CD4-positive, CD25-positive, alpha-beta regulatory T cell (primary cell): Measurements from ENCODE around the gene UBAP2. TPM values are rescaled to one million over a fixed set of nuclear protein-coding genes. Genes with fewer than 3 reads are reported as not detected.
A peak's percentile ranks its signal among the peaks of the same experiment; 100 is the strongest.

Experiments
- ATAC-seq, 2 donors: fragments of 150-1000 bp; cut with Tn5 transposase; one replicate each; pipeline ENCODE4 v1.10.0; 2021; ENCODE audit warnings: low read depth in 2 of 2, moderate number of reproducible peaks in 2 of 2, moderate library complexity in 1 of 2
- DNase-seq, 3 donors: peaks; one replicate each; pipeline versions ENCODE4 v3.0.0 to v3.0.0-alpha.2; 2012 to 2022; ENCODE audit warnings: mixed read lengths in 1 of 3
- H3K27ac ChIP-seq: one replicate; pipeline ENCODE4 v1.7.0; 2013; ENCODE audit warnings: mild to moderate bottlenecking, low read length; ENCODE audit not compliant: insufficient read depth, poor library complexity, severe bottlenecking
- H3K27me3 ChIP-seq: one replicate; pipeline ENCODE4 v1.7.0; 2013; ENCODE audit warnings: low read length; ENCODE audit not compliant: control insufficient read depth, insufficient read depth
- H3K36me3 ChIP-seq: one replicate; pipeline ENCODE4 v1.7.0; 2013; ENCODE audit warnings: mild to moderate bottlenecking, low read length, moderate library complexity; ENCODE audit not compliant: control insufficient read depth, insufficient read depth
- H3K4me1 ChIP-seq: 2 replicates; pipeline ENCODE4 v1.7.0; 2013; ENCODE audit warnings: mild to moderate bottlenecking, low read length; ENCODE audit not compliant: insufficient read depth, control insufficient read depth, poor library complexity, severe bottlenecking
- H3K4me3 ChIP-seq: one replicate; pipeline ENCODE4 v1.7.0; 2013; ENCODE audit warnings: low read depth, mild to moderate bottlenecking, low read length, moderate library complexity
- H3K9me3 ChIP-seq, 2 experiments: 1 replicate in 1 of 2; 2 replicates in 1 of 2; pipeline ENCODE4 v1.7.0; 2013; ENCODE audit warnings: low read length in 2 of 2, mild to moderate bottlenecking in 1 of 2, moderate library complexity in 1 of 2; ENCODE audit not compliant: control insufficient read depth in 2 of 2
- H3K27ac Mint-ChIP-seq, 3 donors: one replicate each; pipeline ENCODE4 v1.8.0; 2020 to 2022; ENCODE audit warnings: mild to moderate bottlenecking in 3 of 3, mixed read lengths in 3 of 3, moderate library complexity in 2 of 3
- H3K27me3 Mint-ChIP-seq: one replicate; pipeline ENCODE4 v1.8.0; 2022; ENCODE audit warnings: mild to moderate bottlenecking, mixed read lengths
- H3K36me3 Mint-ChIP-seq: one replicate; pipeline ENCODE4 v1.8.0; 2020; ENCODE audit warnings: mixed read lengths
- H3K4me1 Mint-ChIP-seq, 4 donors: one replicate each; pipeline ENCODE4 v1.8.0; 2020 to 2022; ENCODE audit warnings: mixed read lengths in 4 of 4, mild to moderate bottlenecking in 1 of 4
- H3K4me3 Mint-ChIP-seq, 4 donors: one replicate each; pipeline ENCODE4 v1.8.0; 2020 to 2022; ENCODE audit warnings: mild to moderate bottlenecking in 4 of 4, mixed read lengths in 4 of 4, moderate library complexity in 3 of 4
- H3K9me3 Mint-ChIP-seq, 7 donors: one replicate each; pipeline ENCODE4 v1.8.0; 2020 to 2022; ENCODE audit warnings: mixed read lengths in 7 of 7, mild to moderate bottlenecking in 3 of 7, moderate library complexity in 2 of 7
- polyA plus RNA-seq, 4 donors: library from polyadenylated mRNA; unstranded; fragments of 300-500 nt; fragmentation: Illumina TruSeq; gene quantifications; one replicate each; pipeline ENCODE4 v1.2.3, GENCODE V29; 2021
- total RNA-seq: library from RNA; stranded (reverse); gene quantifications from one replicate; pipeline ENCODE4 v1.2.3, GENCODE V29; 2022

Gene UBAP2
- total and polyA plus RNA-seq, 5 donors from 2014 or later, result 6.6 to 38.9 (median 9.4) TPM

GRCh38 chr9:34086864-34087263, 38.2 kb upstream of the UBAP2 start:
- Mint-ChIP-seq H3K27me3 (no peaks in the 10 kb centered on the region), H3K9me3 (no peaks in the 10 kb centered on the region), H3K36me3 (peaks cover 41% of the 10 kb centered on the region), H3K4me3 (no peak overlapping the region), H3K27ac (peak overlapping the region in 2 of 3 donors; percentile 53 to 83), H3K4me1 (peaks cover 0 to 10% (median under 1%) of the 10 kb centered on the region in 4 donors)
- H3K4me3 ChIP-seq, result no peak overlapping the region
- no peaks in the 10 kb centered on the region for H3K27me3 ChIP-seq
- H3K9me3 ChIP-seq, result no peaks in the 10 kb centered on the region
- ATAC-seq (no peak), DNase-seq (no peak)
- H3K4me1 ChIP-seq, result no peaks in the 10 kb centered on the region
- no peak overlapping the region for H3K27ac ChIP-seq
- H3K36me3 ChIP-seq, result peaks cover 56% of the 10 kb centered on the region

- Histone ChIP-seq H3K4me3 (no peak overlapping the region), H3K27ac (no peak overlapping the region), H3K9me3 (no peaks in the 10 kb centered on the region), H3K27me3 (no peaks in the 10 kb centered on the region), H3K4me1 (no peaks in the 10 kb centered on the region), H3K36me3 (peaks cover 48% of the 10 kb centered on the region)
- Mint-ChIP-seq H3K9me3 (no peaks in the 10 kb centered on the region), H3K4me1 (peaks cover 0 to 8% (median 0%) of the 10 kb centered on the region in 4 donors), H3K27ac (peak overlapping the region in 2 of 3 donors; percentile 28 to 52), H3K27me3 (no peaks in the 10 kb centered on the region), H3K4me3 (no peak overlapping the region), H3K36me3 (peaks cover 37% of the 10 kb centered on the region)
- ATAC-seq (no peak), DNase-seq (peak in 1 of 3 donors; percentile 16)
These were observed 37.2 kb upstream of the UBAP2 start for GRCh38 chr9:34085581-34086500.

GRCh38 chr9:34084562-34084961, 35.9 kb upstream of the UBAP2 start:
- no peaks in the 10 kb centered on the region for H3K4me1 ChIP-seq
- H3K27ac Mint-ChIP-seq, result peak overlapping the region in 1 of 3 donors; percentile 43
- peaks cover 35% of the 10 kb centered on the region for H3K36me3 Mint-ChIP-seq
- H3K9me3 ChIP-seq, result no peaks in the 10 kb centered on the region
- H3K4me3 Mint-ChIP-seq, result no peak overlapping the region
- H3K27me3 Mint-ChIP-seq, result no peaks in the 10 kb centered on the region
- H3K4me1 Mint-ChIP-seq, result peaks cover 0 to 8% (median 0%) of the 10 kb centered on the region in 4 donors
- no peak overlapping the region for H3K4me3 ChIP-seq
- DNase-seq (no peak), ATAC-seq (no peak)
- H3K9me3 Mint-ChIP-seq, result no peaks in the 10 kb centered on the region
- no peaks in the 10 kb centered on the region for H3K27me3 ChIP-seq
- no peak overlapping the region for H3K27ac ChIP-seq
- peaks cover 40% of the 10 kb centered on the region for H3K36me3 ChIP-seq

- Mint-ChIP-seq H3K4me3 (no peak overlapping the region), H3K4me1 (peaks cover 0 to 5% (median 0%) of the 10 kb centered on the region in 4 donors), H3K9me3 (no peaks in the 10 kb centered on the region), H3K27ac (no peak overlapping the region), H3K36me3 (no peaks in the 10 kb centered on the region), H3K27me3 (no peaks in the 10 kb centered on the region)
- Histone ChIP-seq H3K36me3 (no peaks in the 10 kb centered on the region), H3K9me3 (no peaks in the 10 kb centered on the region), H3K4me3 (no peak overlapping the region), H3K4me1 (no peaks in the 10 kb centered on the region), H3K27me3 (no peaks in the 10 kb centered on the region), H3K27ac (no peak overlapping the region)
- ATAC-seq, result no peak
- DNase-seq, result no peak
These were observed 30.5 kb upstream of the UBAP2 start for GRCh38 chr9:34079181-34079580.

- H3K27me3 ChIP-seq, result no peaks in the 10 kb centered on the region
- H3K9me3 Mint-ChIP-seq, result peaks cover 0 to 1% (median 0%) of the 10 kb centered on the region in 7 donors
- H3K4me1 Mint-ChIP-seq, result peaks cover 0 to 3% (median 0%) of the 10 kb centered on the region in 4 donors
- no peak overlapping the region for H3K27ac ChIP-seq
- DNase-seq (no peak), ATAC-seq (no peak)
- no peak overlapping the region for H3K4me3 ChIP-seq
- no peaks in the 10 kb centered on the region for H3K9me3 ChIP-seq
- H3K4me3 Mint-ChIP-seq, result no peak overlapping the region
- H3K4me1 ChIP-seq, result no peaks in the 10 kb centered on the region
- H3K27me3 Mint-ChIP-seq, result no peaks in the 10 kb centered on the region
- no peaks in the 10 kb centered on the region for H3K36me3 Mint-ChIP-seq
- no peaks in the 10 kb centered on the region for H3K36me3 ChIP-seq
- peak overlapping the region in 2 of 3 donors; percentile 23 to 31 for H3K27ac Mint-ChIP-seq
These were observed 24.3 kb upstream of the UBAP2 start for GRCh38 chr9:34072868-34073590.

- H3K4me3 ChIP-seq, result no peak overlapping the region
- no peaks in the 10 kb centered on the region for H3K36me3 ChIP-seq
- Mint-ChIP-seq H3K27ac (no peak overlapping the region), H3K4me3 (no peak overlapping the region), H3K4me1 (peaks cover 0 to 3% (median 0%) of the 10 kb centered on the region in 4 donors), H3K9me3 (peaks cover 0 to 1% (median 0%) of the 10 kb centered on the region in 7 donors), H3K27me3 (no peaks in the 10 kb centered on the region), H3K36me3 (no peaks in the 10 kb centered on the region)
- no peaks in the 10 kb centered on the region for H3K4me1 ChIP-seq
- DNase-seq, result no peak
- ATAC-seq, result no peak
- no peaks in the 10 kb centered on the region for H3K27me3 ChIP-seq
- H3K9me3 ChIP-seq, result no peaks in the 10 kb centered on the region
- no peak overlapping the region for H3K27ac ChIP-seq
These were observed 23.7 kb upstream of the UBAP2 start for GRCh38 chr9:34072410-34072809.

- Mint-ChIP-seq H3K4me3 (no peak overlapping the region), H3K4me1 (peaks cover 0 to 3% (median 0%) of the 10 kb centered on the region in 4 donors), H3K9me3 (peaks cover 0 to 1% (median 0%) of the 10 kb centered on the region in 7 donors), H3K36me3 (no peaks in the 10 kb centered on the region), H3K27ac (peak overlapping the region in 1 of 3 donors; percentile 3), H3K27me3 (no peaks in the 10 kb centered on the region)
- Histone ChIP-seq H3K27ac (no peak overlapping the region), H3K4me3 (no peak overlapping the region), H3K9me3 (no peaks in the 10 kb centered on the region), H3K36me3 (no peaks in the 10 kb centered on the region), H3K27me3 (no peaks in the 10 kb centered on the region), H3K4me1 (no peaks in the 10 kb centered on the region)
- no peak for ATAC-seq
- no peak for DNase-seq
These were observed 22.1 kb upstream of the UBAP2 start for GRCh38 chr9:34070606-34071324.
